ENCODE results near the gene ZNF559.

DNA sequence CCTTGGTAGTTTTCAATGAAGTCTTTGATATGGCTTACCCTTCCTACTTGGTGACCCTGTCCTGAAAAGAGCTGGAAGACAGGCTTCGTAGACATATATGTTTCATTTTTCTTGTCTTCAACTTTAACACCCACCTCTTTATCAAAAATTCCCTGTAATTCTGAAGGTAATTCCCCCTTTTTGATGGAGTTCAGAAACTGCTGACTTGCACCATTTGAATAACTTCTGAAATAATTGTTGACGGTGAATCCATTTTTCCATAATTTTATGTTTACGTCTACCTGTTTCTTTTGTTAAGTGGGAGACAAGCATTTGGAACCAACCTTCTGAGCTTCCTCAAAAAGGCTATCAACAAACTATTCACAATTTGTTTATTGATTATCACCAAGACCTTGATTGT, 24.3 kb downstream of the ZNF559 start:
- TF ChIP-seq CTCF (IDR thresholded peaks at IDR 0.05; ENCODE audit: insufficient read depth, low read depth, low read length): no peak
- TF ChIP-seq EZH2 (IDR thresholded peaks at IDR 0.05; ENCODE audit: insufficient read depth, low read length): no peak
